IPS DF 4.7 (cell line): Measurements from ENCODE around the gene ALOXE3.

ENCODE experiments used
- DNase-seq: peaks from one replicate; pipeline ENCODE4 v3.0.0-alpha.2; 2013; ENCODE audit warnings: low spot score; ENCODE audit errors: extremely low read depth

ALOXE3 gene

GRCh38 chr17:8142158-8142886 lies 24.0 kb upstream of the ALOXE3 start:
- no peak for DNase-seq

- DNase-seq = no peak
Observed at GRCh38 chr17:8141741-8142140, 23.4 kb upstream of the ALOXE3 start.

GRCh38 chr17:8141045-8141444 lies 22.7 kb upstream of the ALOXE3 start:
- no peak for DNase-seq

GRCh38 chr17:8140065-8141029 lies 22.0 kb upstream of the ALOXE3 start:
- no peak for DNase-seq

GRCh38 chr17:8138672-8139371 lies 20.5 kb upstream of the ALOXE3 start:
- no peak for DNase-seq

- DNase-seq = no peak
Observed at GRCh38 chr17:8138374-8138671, 20.0 kb upstream of the ALOXE3 start.

- DNase-seq = no peak
Observed at GRCh38 chr17:8137645-8138373, 19.5 kb upstream of the ALOXE3 start.

GRCh38 chr17:8133941-8134340 lies 15.6 kb upstream of the ALOXE3 start:
- DNase-seq = no peak

GRCh38 chr17:8133399-8133798 lies 15.1 kb upstream of the ALOXE3 start:
- no peak for DNase-seq

- no peak for DNase-seq
Observed at GRCh38 chr17:8131844-8132441, 13.6 kb upstream of the ALOXE3 start.

GRCh38 chr17:8128125-8128784 lies 9.9 kb upstream of the ALOXE3 start:
- no peak for DNase-seq

GRCh38 chr17:8126491-8127066 lies 8.3 kb upstream of the ALOXE3 start:
- no peak for DNase-seq

GRCh38 chr17:8125947-8126490 lies 7.7 kb upstream of the ALOXE3 start:
- no peak for DNase-seq

GRCh38 chr17:8125154-8125946 lies 7.0 kb upstream of the ALOXE3 start:
- DNase-seq = no peak

GRCh38 chr17:8124350-8125153 lies 6.2 kb upstream of the ALOXE3 start:
- DNase-seq = no peak

- DNase-seq = no peak
Observed at GRCh38 chr17:8123695-8124349, 5.5 kb upstream of the ALOXE3 start, which contains the start of gene HES7. HES7 (minus strand) TSS chr17:8124106; CDS start chr17:8124084, 22 bp downstream.

- DNase-seq = no peak
Observed at GRCh38 chr17:8122924-8123694, 4.8 kb upstream of the ALOXE3 start.
